Endodermal cell (in vitro differentiated cells): Measurements from ENCODE around the gene CMTR1. TPM values are rescaled to one million over a fixed set of nuclear protein-coding genes. Genes with fewer than 3 reads are reported as not detected.
A peak's percentile ranks its signal among the peaks of the same experiment; 100 is the strongest.

ENCODE experiments used
- DNase-seq: peaks from one replicate; pipeline ENCODE4 v3.0.0-alpha.2; 2017
- H3K27ac ChIP-seq: 2 replicates; pipeline ENCODE4 v1.5.1; 2013; ENCODE audit warnings: mild to moderate bottlenecking, low read depth, low read length, moderate library complexity
- H3K27me3 ChIP-seq: 2 replicates; pipeline ENCODE4 v1.6.1; 2013; ENCODE audit warnings: mild to moderate bottlenecking, low read length, moderate library complexity; ENCODE audit not compliant: insufficient read depth, control insufficient read depth, poor library complexity, severe bottlenecking
- H3K36me3 ChIP-seq: 2 replicates; pipeline ENCODE4 v1.7.0; 2013; ENCODE audit warnings: mild to moderate bottlenecking, low read length, moderate library complexity; ENCODE audit not compliant: control insufficient read depth, insufficient read depth
- H3K4me1 ChIP-seq: one replicate; pipeline ENCODE4 v1.7.0; 2013; ENCODE audit warnings: low read length; ENCODE audit not compliant: control insufficient read depth, insufficient read depth
- H3K4me3 ChIP-seq: 2 replicates; pipeline ENCODE4 v1.5.1; 2013; ENCODE audit warnings: mild to moderate bottlenecking, low read length, moderate library complexity
- H3K9ac ChIP-seq: 2 replicates; pipeline ENCODE4 v1.6.1; 2013; ENCODE audit warnings: mild to moderate bottlenecking, low read length, moderate library complexity; ENCODE audit not compliant: poor library complexity, severe bottlenecking; ENCODE audit errors: extremely low read depth
- H3K9me3 ChIP-seq: 2 replicates; pipeline ENCODE4 v1.6.1; 2013; ENCODE audit warnings: mild to moderate bottlenecking, low read length, moderate library complexity; ENCODE audit not compliant: control insufficient read depth
- H3K27ac Mint-ChIP-seq: 2 replicates; pipeline ENCODE4 v1.8.0; 2020; ENCODE audit warnings: mixed read lengths
- H3K27me3 Mint-ChIP-seq: 2 replicates; pipeline ENCODE4 v1.8.0; 2021; ENCODE audit warnings: mild to moderate bottlenecking, mixed read lengths; ENCODE audit not compliant: insufficient read depth
- H3K36me3 Mint-ChIP-seq: 2 replicates; pipeline ENCODE4 v1.8.0; 2020; ENCODE audit warnings: low read depth, mixed read lengths
- H3K4me1 Mint-ChIP-seq: 2 replicates; pipeline ENCODE4 v1.8.0; 2020; ENCODE audit warnings: mixed read lengths
- H3K4me3 Mint-ChIP-seq: 2 replicates; pipeline ENCODE4 v1.8.0; 2020; ENCODE audit warnings: mild to moderate bottlenecking, moderate library complexity, mixed read lengths
- H3K9me3 Mint-ChIP-seq: 2 replicates; pipeline ENCODE4 v1.8.0; 2020; ENCODE audit warnings: mild to moderate bottlenecking, mixed read lengths
- WGBS, 2 experiments: methylation state at CpG; one replicate each; pipeline versions ENCODE4 v1.1.5 to v1.1.7; 2013; ENCODE audit warnings: missing lambda C conversion rate in 2 of 2, mixed read lengths in 1 of 2; ENCODE audit not compliant: insufficient coverage in 1 of 2, insufficient read length in 1 of 2; 5-methylcytosine and 5-hydroxymethylcytosine counted together
- total RNA-seq, 2 donors: library from RNA; stranded (reverse); fragmentation: NEBNext Ultra II Directional in 1 of 2; extraction: Animal tissue kit (Norgen Biotek cat#: 25700) in 1 of 2; gene quantifications; 2 replicates in 1 of 2; 3 replicates in 1 of 2; pipeline ENCODE4 v1.2.1, GENCODE V29; 2021
- TF ChIP-seq, protein P1 (sequence below): fragments of 200-600 bp; sonication (generic); conservative IDR thresholded peaks from 2 replicates; pipeline ENCODE4 v1.5.0; 2021; ENCODE audit warnings: antibody characterized with exemption, mild to moderate bottlenecking

Gene CMTR1
- total RNA-seq, 2 donors from 2014 or later = 62.0 to 91.6 TPM

DNA sequence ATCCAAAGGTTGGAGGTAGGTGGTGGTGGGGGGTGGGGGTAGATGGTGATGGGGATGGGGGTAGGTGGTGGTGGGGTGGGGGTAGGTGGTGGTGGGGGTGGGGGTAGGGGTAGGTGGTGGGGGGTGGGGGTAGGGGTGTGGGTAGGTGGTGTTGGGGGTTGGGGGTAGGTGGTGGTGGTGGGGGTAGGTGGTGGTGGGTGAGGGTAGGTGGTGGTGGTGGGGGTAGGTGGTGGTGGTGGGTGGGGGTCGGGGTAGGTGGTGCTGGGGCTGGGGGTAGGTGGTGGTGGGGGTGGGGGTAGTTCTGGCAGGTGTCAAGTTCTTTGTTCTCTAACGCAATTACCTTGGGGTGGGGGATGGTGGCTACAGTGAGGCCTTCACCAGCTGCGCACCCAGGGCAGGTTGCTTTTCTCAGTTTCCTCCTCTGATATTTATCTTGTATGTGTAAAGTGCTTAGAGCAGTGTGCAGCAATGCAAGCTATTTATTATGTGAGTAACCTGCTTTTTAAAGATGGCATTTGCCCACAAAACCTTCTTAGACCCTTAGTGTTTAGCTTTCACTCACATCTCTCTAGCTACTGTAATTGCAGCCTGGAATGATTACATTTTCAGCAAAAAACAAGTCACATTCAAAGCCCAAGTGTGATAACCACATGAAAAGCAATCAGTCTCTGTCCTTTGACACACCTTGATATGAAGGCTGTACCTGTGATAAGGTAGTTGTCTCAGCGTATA is 74.8 kb downstream of the CMTR1 start:
- Histone ChIP-seq H3K9ac (no peak overlapping the region), H3K36me3 (no peaks in the 10 kb centered on the region), H3K4me3 (peak overlapping the region; percentile 18), H3K9me3 (no peaks in the 10 kb centered on the region), H3K4me1 (peaks cover 10% of the 10 kb centered on the region), H3K27ac (no peak overlapping the region), H3K27me3 (peaks cover 7% of the 10 kb centered on the region)
- peaks cover 21% of the 10 kb centered on the region for H3K27me3 Mint-ChIP-seq
- no peak overlapping the region for H3K27ac Mint-ChIP-seq
- no peak overlapping the region for H3K4me3 Mint-ChIP-seq
- no peaks in the 10 kb centered on the region for H3K9me3 Mint-ChIP-seq
- no peak for DNase-seq
- H3K36me3 Mint-ChIP-seq = no peaks in the 10 kb centered on the region
- 80% methylated on average over 3 of the region's 4 CpGs; no CpG with 5 or more reads in 1 of the 2 experiments for WGBS, 2 experiments
- TF ChIP-seq, protein P1, sequence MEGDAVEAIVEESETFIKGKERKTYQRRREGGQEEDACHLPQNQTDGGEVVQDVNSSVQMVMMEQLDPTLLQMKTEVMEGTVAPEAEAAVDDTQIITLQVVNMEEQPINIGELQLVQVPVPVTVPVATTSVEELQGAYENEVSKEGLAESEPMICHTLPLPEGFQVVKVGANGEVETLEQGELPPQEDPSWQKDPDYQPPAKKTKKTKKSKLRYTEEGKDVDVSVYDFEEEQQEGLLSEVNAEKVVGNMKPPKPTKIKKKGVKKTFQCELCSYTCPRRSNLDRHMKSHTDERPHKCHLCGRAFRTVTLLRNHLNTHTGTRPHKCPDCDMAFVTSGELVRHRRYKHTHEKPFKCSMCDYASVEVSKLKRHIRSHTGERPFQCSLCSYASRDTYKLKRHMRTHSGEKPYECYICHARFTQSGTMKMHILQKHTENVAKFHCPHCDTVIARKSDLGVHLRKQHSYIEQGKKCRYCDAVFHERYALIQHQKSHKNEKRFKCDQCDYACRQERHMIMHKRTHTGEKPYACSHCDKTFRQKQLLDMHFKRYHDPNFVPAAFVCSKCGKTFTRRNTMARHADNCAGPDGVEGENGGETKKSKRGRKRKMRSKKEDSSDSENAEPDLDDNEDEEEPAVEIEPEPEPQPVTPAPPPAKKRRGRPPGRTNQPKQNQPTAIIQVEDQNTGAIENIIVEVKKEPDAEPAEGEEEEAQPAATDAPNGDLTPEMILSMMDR = no peak
- peaks cover 16% of the 10 kb centered on the region for H3K4me1 Mint-ChIP-seq

DNA sequence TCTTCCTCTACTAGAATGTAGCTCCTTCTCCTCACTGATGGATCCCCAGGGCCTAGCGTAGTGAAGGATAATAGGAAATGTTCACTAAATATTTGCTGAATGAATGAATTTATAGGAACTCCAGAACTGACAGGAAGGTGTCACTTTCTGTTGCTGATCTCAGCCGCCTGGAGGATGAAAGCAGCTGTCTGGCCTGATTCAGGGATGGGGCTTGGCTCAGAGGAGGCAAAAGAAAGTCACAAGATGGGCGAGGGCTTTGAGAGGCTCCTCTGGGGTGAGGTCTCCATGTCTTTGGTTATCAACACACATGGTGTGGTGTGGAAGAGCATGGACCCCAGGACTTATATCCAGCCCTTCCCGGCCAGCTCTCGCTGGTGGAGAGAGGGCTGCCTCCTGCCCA is 78.2 kb downstream of the CMTR1 start:
- Mint-ChIP-seq H3K4me3 (no peak overlapping the region), H3K4me1 (peaks cover 31% of the 10 kb centered on the region), H3K9me3 (no peaks in the 10 kb centered on the region), H3K27me3 (peaks cover 38% of the 10 kb centered on the region), H3K27ac (no peak overlapping the region), H3K36me3 (no peaks in the 10 kb centered on the region)
- TF ChIP-seq, protein P1 = no peak
- no peak for DNase-seq
- no peak overlapping the region for H3K9ac ChIP-seq
- peaks cover 19% of the 10 kb centered on the region for H3K27me3 ChIP-seq
- H3K36me3 ChIP-seq = no peaks in the 10 kb centered on the region
- 90 to 93% methylated on average over 3 to 5 of the region's 5 CpGs for WGBS, 2 experiments
- no peak overlapping the region for H3K27ac ChIP-seq
- H3K4me3 ChIP-seq = no peak overlapping the region
- no peaks in the 10 kb centered on the region for H3K9me3 ChIP-seq
- H3K4me1 ChIP-seq = peaks cover 14% of the 10 kb centered on the region

DNA sequence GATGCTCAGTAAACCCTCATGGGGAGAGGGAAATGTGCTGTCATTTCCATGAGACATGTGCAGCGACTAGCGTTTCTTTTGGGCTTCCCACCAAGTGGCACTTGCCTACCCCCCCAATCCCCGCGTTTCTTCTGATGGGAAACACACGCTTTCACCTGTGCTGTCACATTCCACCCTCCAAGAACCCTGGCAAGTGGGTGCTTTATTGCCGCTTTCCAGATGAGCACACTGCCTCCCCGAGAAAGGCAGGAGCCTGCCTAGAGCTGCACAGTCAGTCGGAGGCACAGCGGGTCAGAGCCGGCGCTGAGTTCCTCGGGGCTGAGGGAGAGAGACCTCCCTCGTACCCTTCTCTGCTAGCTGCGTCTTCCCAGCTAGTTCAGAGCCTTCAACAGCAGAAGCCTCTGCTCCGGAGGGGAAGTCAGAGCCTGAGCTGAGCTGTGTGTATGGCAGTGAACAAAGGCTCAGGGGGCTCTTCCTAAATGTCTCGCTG is 78.9 kb downstream of the CMTR1 start:
- DNase-seq = peak; percentile 70
- TF ChIP-seq, protein P1 = no peak
- Histone ChIP-seq H3K4me3 (no peak overlapping the region), H3K36me3 (no peaks in the 10 kb centered on the region), H3K27me3 (peaks cover 19% of the 10 kb centered on the region), H3K4me1 (peaks cover 14% of the 10 kb centered on the region), H3K9ac (no peak overlapping the region), H3K27ac (no peak overlapping the region), H3K9me3 (no peaks in the 10 kb centered on the region)
- no peaks in the 10 kb centered on the region for H3K9me3 Mint-ChIP-seq
- WGBS, 2 experiments = 58 to 60% methylated on average over 7 to 16 of the region's 16 CpGs
- peaks cover 38% of the 10 kb centered on the region for H3K27me3 Mint-ChIP-seq
- no peaks in the 10 kb centered on the region for H3K36me3 Mint-ChIP-seq
- no peak overlapping the region for H3K4me3 Mint-ChIP-seq
- peaks cover 31% of the 10 kb centered on the region for H3K4me1 Mint-ChIP-seq
- no peak overlapping the region for H3K27ac Mint-ChIP-seq
